Measurements from ENCODE around the gene IVD.

Gene IVD

GRCh38 chr15:40388941-40389823 lies 16.4 kb upstream of the IVD start:
- Histone ChIP-seq H3K4me3 (ENCODE audit: severe bottlenecking) (no peak overlapping the region), H3K9me3 (ENCODE audit: severe bottlenecking) (no peaks in the 10 kb centered on the region), H3K27ac (ENCODE audit: poor library complexity, severe bottlenecking) (no peak overlapping the region), H3K4me1 (ENCODE audit: insufficient read depth, poor library complexity, severe bottlenecking) (peaks cover 2% of the 10 kb centered on the region), H3K36me3 (ENCODE audit: low read depth) (peaks cover 100% of the 10 kb centered on the region), H3K27me3 (ENCODE audit: insufficient read depth, poor library complexity, severe bottlenecking) (no peaks in the 10 kb centered on the region)
- ATAC-seq (ENCODE audit: low read depth) = no peak; the same call in 2 of the 3 replicates
- no peak for DNase-seq (ENCODE audit: low spot score)
- no peak for TF ChIP-seq CTCF (IDR thresholded peaks at IDR 0.05; ENCODE audit: poor library complexity, severe bottlenecking)

- Histone ChIP-seq H3K27ac (ENCODE audit: poor library complexity, severe bottlenecking) (no peak overlapping the region), H3K36me3 (ENCODE audit: low read depth) (peaks cover 96% of the 10 kb centered on the region), H3K4me1 (ENCODE audit: insufficient read depth, poor library complexity, severe bottlenecking) (no peaks in the 10 kb centered on the region), H3K27me3 (ENCODE audit: insufficient read depth, poor library complexity, severe bottlenecking) (no peaks in the 10 kb centered on the region), H3K4me3 (ENCODE audit: severe bottlenecking) (no peak overlapping the region), H3K9me3 (ENCODE audit: severe bottlenecking) (no peaks in the 10 kb centered on the region)
- ATAC-seq (ENCODE audit: low read depth) (no peak; the same call in 2 of the 3 replicates), DNase-seq (ENCODE audit: low spot score) (no peak)
- TF ChIP-seq CTCF (IDR thresholded peaks at IDR 0.05; ENCODE audit: poor library complexity, severe bottlenecking) = no peak
Measured at GRCh38 chr15:40389824-40390595, 15.6 kb upstream of the IVD start.

- DNase-seq (ENCODE audit: low spot score) (no peak), ATAC-seq (ENCODE audit: low read depth) (peak; percentile 13; the same call in 1 of the 3 replicates)
- H3K4me3 ChIP-seq (ENCODE audit: severe bottlenecking) = no peak overlapping the region
- no peaks in the 10 kb centered on the region for H3K4me1 ChIP-seq (ENCODE audit: insufficient read depth, poor library complexity, severe bottlenecking)
- TF ChIP-seq CTCF (IDR thresholded peaks at IDR 0.05; ENCODE audit: poor library complexity, severe bottlenecking) = no peak
- H3K27me3 ChIP-seq (ENCODE audit: insufficient read depth, poor library complexity, severe bottlenecking) = no peaks in the 10 kb centered on the region
- no peak overlapping the region for H3K27ac ChIP-seq (ENCODE audit: poor library complexity, severe bottlenecking)
- H3K36me3 ChIP-seq (ENCODE audit: low read depth) = peaks cover 70% of the 10 kb centered on the region
- H3K9me3 ChIP-seq (ENCODE audit: severe bottlenecking) = no peaks in the 10 kb centered on the region
Measured at GRCh38 chr15:40392986-40393948, 12.3 kb upstream of the IVD start.

- Histone ChIP-seq H3K27ac (ENCODE audit: poor library complexity, severe bottlenecking) (no peak overlapping the region), H3K4me3 (ENCODE audit: severe bottlenecking) (no peak overlapping the region)
- peak; percentile 7; the same call in 1 of the 3 replicates for ATAC-seq (ENCODE audit: low read depth)
Measured at GRCh38 chr15:40397688-40398412, 7.7 kb upstream of the IVD start.

More at GRCh38 chr15:40397688-40398412, 7.7 kb upstream of the IVD start:
- no peaks in the 10 kb centered on the region for H3K27me3 ChIP-seq (ENCODE audit: insufficient read depth, poor library complexity, severe bottlenecking)
- H3K4me1 ChIP-seq (ENCODE audit: insufficient read depth, poor library complexity, severe bottlenecking) = no peaks in the 10 kb centered on the region
- DNase-seq (ENCODE audit: low spot score) = no peak
- no peaks in the 10 kb centered on the region for H3K9me3 ChIP-seq (ENCODE audit: severe bottlenecking)
- peaks cover 24% of the 10 kb centered on the region for H3K36me3 ChIP-seq (ENCODE audit: low read depth)
- no peak for TF ChIP-seq CTCF (IDR thresholded peaks at IDR 0.05; ENCODE audit: poor library complexity, severe bottlenecking)
